SJSA1 (cell line): ENCODE measurements around the gene TFPI2. TPM values are rescaled to one million over a fixed set of nuclear protein-coding genes. Genes with fewer than 3 reads are reported as not detected.

ENCODE experiments used
- DNase-seq, 2 experiments: peaks; one replicate each; pipeline ENCODE4 v3.0.0-alpha.2; 2015 to 2020; ENCODE audit warnings: low spot score in 2 of 2, low read depth in 1 of 2
- H3K27ac ChIP-seq: fragments of 250-450 bp; sonication (Bioruptor Pico); 2 replicates; pipeline ENCODE4 v1.5.1; 2020; ENCODE audit warnings: mild to moderate bottlenecking, moderate library complexity
- H3K27me3 ChIP-seq: fragments of 250-450 bp; sonication (Bioruptor Pico); replicated peaks from 2 replicates; pipeline ENCODE4 v1.5.1; 2020; ENCODE audit warnings: mild to moderate bottlenecking, moderate library complexity
- H3K36me3 ChIP-seq: fragments of 250-450 bp; sonication (Bioruptor Pico); 2 replicates; pipeline ENCODE4 v1.5.1; 2020; ENCODE audit warnings: mild to moderate bottlenecking
- H3K4me1 ChIP-seq: fragments of 250-450 bp; sonication (Bioruptor Pico); replicated peaks from 2 replicates; pipeline ENCODE4 v1.6.1; 2021; ENCODE audit warnings: mild to moderate bottlenecking
- H3K4me3 ChIP-seq: fragments of 250-450 bp; sonication (Bioruptor Pico); 2 replicates; pipeline ENCODE4 v1.5.1; 2020; ENCODE audit warnings: mild to moderate bottlenecking
- H3K9me3 ChIP-seq: fragments of 250-450 bp; sonication (Bioruptor Pico); replicated peaks from 2 replicates; pipeline ENCODE4 v1.5.1; 2020; ENCODE audit warnings: mild to moderate bottlenecking
- total RNA-seq: library from RNA; depleted of rRNA; stranded (reverse); fragments of >200 nt; shearing (Covaris generic); gene quantifications from 2 replicates; pipeline ENCODE4 v1.2.3, GENCODE V29; 2014

TFPI2 gene
- total RNA-seq, 1 experiment from 2014 or later = 13.8 TPM

GRCh38 chr7:93894966-93895640 is 4.5 kb upstream of the TFPI2 start:
- DNase-seq = no peak
- no peak overlapping the region for H3K4me3 ChIP-seq
- peaks cover 8% of the 10 kb centered on the region for H3K4me1 ChIP-seq
- H3K9me3 ChIP-seq = no peaks in the 10 kb centered on the region
- peaks cover 2% of the 10 kb centered on the region; the same call in 1 of the 2 replicates for H3K27me3 ChIP-seq
- H3K36me3 ChIP-seq = no peaks in the 10 kb centered on the region
- no peak overlapping the region for H3K27ac ChIP-seq

- H3K36me3 ChIP-seq = no peaks in the 10 kb centered on the region
- peaks cover 14% of the 10 kb centered on the region for H3K4me1 ChIP-seq
- H3K27ac ChIP-seq = no peak overlapping the region
- no peaks in the 10 kb centered on the region for H3K9me3 ChIP-seq
- H3K27me3 ChIP-seq = peaks cover 5% of the 10 kb centered on the region
- H3K4me3 ChIP-seq = no peak overlapping the region
- no peak for DNase-seq
These were observed 3.9 kb upstream of the TFPI2 start for GRCh38 chr7:93894426-93894825.

- no peak overlapping the region; the same call in 1 of the 2 replicates for H3K27ac ChIP-seq
- H3K9me3 ChIP-seq = no peaks in the 10 kb centered on the region
- H3K36me3 ChIP-seq = no peaks in the 10 kb centered on the region
- H3K4me3 ChIP-seq = peak overlapping the region; percentile 52
- H3K4me1 ChIP-seq = peaks cover 14% of the 10 kb centered on the region
- DNase-seq = peak; percentile 45 to 54
- H3K27me3 ChIP-seq = peaks cover 3% of the 10 kb centered on the region
These were observed 501 bp downstream of the TFPI2 start for GRCh38 chr7:93890041-93890463.

DNA sequence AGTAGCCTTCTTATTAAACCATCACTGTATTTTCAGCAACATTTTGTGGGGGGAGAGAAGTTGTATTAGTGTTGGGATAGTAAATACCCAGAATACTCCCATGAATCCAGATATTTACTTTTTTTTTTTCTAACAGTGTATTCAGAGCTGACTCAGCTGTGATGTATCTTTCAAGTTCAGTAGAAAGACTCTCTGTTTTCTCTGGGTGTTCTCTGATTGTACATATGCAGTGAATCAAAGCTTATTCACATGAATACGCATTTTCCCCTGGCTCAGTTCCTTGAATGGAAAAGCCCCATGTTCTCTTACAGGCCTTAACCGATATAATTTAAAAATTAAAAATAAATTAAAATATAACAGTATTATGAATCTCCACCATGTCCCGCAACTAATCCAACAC is 1.3 kb downstream of the TFPI2 start:
- Histone ChIP-seq H3K9me3 (no peaks in the 10 kb centered on the region), H3K36me3 (no peaks in the 10 kb centered on the region), H3K27ac (no peak overlapping the region), H3K4me1 (peaks cover 14% of the 10 kb centered on the region), H3K4me3 (no peak overlapping the region), H3K27me3 (peaks cover 3% of the 10 kb centered on the region)
- no peak for DNase-seq

GRCh38 chr7:93884541-93884940 is 6.0 kb downstream of the TFPI2 start:
- Histone ChIP-seq H3K4me1 (peaks cover under 1% of the 10 kb centered on the region), H3K27me3 (peaks cover under 1% of the 10 kb centered on the region; the same call in 1 of the 2 replicates), H3K36me3 (no peaks in the 10 kb centered on the region), H3K27ac (no peak overlapping the region), H3K9me3 (no peaks in the 10 kb centered on the region), H3K4me3 (no peak overlapping the region)
- DNase-seq = no peak

DNA sequence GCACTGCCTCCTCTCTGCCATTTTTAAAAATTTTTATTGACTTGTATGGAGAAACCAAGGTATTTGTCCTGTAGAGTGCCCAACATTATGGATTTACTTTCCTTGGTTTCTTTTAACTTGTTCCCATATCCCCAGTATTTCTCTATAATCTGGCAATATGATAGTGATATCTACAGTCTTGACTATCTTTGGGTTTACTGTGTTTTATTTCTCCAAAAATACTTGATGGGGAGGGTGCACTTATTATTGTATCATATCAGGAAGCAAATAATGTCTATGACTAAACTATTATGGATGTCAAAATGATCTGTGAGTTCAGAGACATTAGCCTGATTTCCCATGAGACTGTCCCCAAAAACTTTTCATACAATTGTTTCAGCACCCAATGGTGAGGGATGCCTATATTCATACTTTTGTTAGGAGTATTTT is 6.6 kb downstream of the TFPI2 start:
- H3K36me3 ChIP-seq = no peaks in the 10 kb centered on the region
- H3K4me3 ChIP-seq = no peak overlapping the region
- H3K9me3 ChIP-seq = no peaks in the 10 kb centered on the region
- no peaks in the 10 kb centered on the region for H3K27me3 ChIP-seq
- no peak overlapping the region for H3K27ac ChIP-seq
- no peaks in the 10 kb centered on the region for H3K4me1 ChIP-seq
- DNase-seq = no peak

- Histone ChIP-seq H3K27me3 (no peaks in the 10 kb centered on the region), H3K9me3 (no peaks in the 10 kb centered on the region), H3K36me3 (no peaks in the 10 kb centered on the region), H3K27ac (no peak overlapping the region), H3K4me1 (no peaks in the 10 kb centered on the region), H3K4me3 (no peak overlapping the region)
- DNase-seq = no peak
These were observed 7.3 kb downstream of the TFPI2 start for GRCh38 chr7:93883078-93883916.

DNA sequence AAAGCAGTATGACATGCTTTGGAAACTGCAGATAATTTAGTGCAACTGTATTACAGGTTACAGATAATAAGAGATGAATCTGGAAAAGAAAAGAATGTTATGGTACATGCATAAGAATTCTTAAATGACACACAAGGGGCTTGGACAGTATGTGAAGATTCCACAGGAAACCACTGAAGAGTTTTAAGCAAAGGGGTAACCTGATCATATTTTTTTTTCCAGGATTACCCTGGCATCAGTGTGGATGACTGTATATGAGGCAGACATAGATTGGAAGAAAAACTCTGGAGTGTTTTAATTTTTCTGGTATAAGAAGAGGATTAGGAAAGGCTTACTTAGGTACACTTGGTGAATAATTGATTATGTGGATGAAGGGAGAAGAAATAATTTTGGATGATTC is 8.1 kb downstream of the TFPI2 start:
- no peaks in the 10 kb centered on the region for H3K36me3 ChIP-seq

GRCh38 chr7:93879356-93879755 is 11.2 kb downstream of the TFPI2 start:
- Histone ChIP-seq H3K27me3 (no peaks in the 10 kb centered on the region), H3K4me1 (no peaks in the 10 kb centered on the region), H3K27ac (no peak overlapping the region), H3K9me3 (no peaks in the 10 kb centered on the region), H3K4me3 (no peak overlapping the region), H3K36me3 (no peaks in the 10 kb centered on the region)
- no peak for DNase-seq

More for the DNA sequence above, 8.1 kb downstream of the TFPI2 start:
- H3K27ac ChIP-seq = no peak overlapping the region
- H3K4me3 ChIP-seq = no peak overlapping the region
- no peaks in the 10 kb centered on the region for H3K27me3 ChIP-seq
- H3K9me3 ChIP-seq = no peaks in the 10 kb centered on the region
- DNase-seq = no peak
- no peaks in the 10 kb centered on the region for H3K4me1 ChIP-seq

- Histone ChIP-seq H3K4me1 (no peaks in the 10 kb centered on the region), H3K9me3 (no peaks in the 10 kb centered on the region), H3K27me3 (no peaks in the 10 kb centered on the region), H3K4me3 (no peak overlapping the region), H3K36me3 (no peaks in the 10 kb centered on the region), H3K27ac (no peak overlapping the region)
- no peak for DNase-seq
These were observed 12.8 kb downstream of the TFPI2 start for GRCh38 chr7:93877742-93878141.

DNA sequence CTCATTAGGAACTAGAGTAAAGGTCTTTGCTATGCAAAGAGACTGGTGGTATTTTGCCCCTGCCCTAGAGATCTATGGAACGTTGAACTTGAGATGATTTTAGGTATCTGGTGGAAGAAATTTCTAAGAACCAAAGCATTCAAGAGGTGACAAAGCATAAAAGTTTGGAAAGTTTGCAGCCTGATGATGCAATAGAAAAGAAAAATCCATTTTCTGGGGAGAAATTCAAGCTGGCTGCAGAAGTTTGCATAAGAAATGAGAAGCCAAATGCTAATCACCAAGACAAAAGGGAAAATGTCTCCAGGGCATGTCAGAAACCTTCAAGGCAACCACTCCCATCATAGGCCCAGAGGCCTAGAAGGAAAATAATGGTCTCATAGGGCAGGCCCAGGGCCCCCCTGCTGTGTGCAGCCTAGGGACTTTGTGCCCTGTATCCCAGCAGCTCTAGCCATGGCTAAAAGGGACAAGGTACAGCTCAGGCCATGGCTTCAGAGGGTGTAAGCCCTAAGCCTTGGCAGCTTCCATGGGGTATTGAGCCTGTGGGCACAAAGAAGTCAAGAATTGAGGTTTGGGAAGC is 16.5 kb downstream of the TFPI2 start:
- Histone ChIP-seq H3K27me3 (no peaks in the 10 kb centered on the region), H3K9me3 (no peaks in the 10 kb centered on the region), H3K36me3 (no peaks in the 10 kb centered on the region), H3K27ac (no peak overlapping the region), H3K4me1 (no peaks in the 10 kb centered on the region), H3K4me3 (no peak overlapping the region)
- no peak for DNase-seq

DNA sequence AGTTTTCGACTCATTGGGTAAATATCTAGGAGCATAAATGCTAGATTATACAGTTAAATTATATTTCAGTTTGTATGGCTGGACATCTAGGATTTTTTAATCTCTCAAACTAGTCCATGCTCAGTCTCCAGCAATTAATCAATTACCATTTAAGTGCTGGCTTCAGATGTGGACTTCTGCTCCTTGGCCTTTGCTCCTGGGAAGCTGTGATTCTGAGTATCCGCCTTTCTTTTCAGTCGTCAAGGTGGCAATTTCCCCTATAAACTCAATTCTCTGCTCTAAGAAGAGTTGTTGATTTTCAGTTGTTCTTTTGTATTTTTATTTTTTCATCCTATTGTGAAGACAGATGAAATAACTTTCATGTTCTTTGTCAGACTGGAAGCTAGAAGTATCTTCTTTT is 23.7 kb downstream of the TFPI2 start:
- H3K9me3 ChIP-seq = no peaks in the 10 kb centered on the region
- no peaks in the 10 kb centered on the region for H3K27me3 ChIP-seq
- H3K4me1 ChIP-seq = no peaks in the 10 kb centered on the region
- H3K27ac ChIP-seq = no peak overlapping the region
- no peak overlapping the region for H3K4me3 ChIP-seq
- no peak for DNase-seq
- no peaks in the 10 kb centered on the region for H3K36me3 ChIP-seq

DNA sequence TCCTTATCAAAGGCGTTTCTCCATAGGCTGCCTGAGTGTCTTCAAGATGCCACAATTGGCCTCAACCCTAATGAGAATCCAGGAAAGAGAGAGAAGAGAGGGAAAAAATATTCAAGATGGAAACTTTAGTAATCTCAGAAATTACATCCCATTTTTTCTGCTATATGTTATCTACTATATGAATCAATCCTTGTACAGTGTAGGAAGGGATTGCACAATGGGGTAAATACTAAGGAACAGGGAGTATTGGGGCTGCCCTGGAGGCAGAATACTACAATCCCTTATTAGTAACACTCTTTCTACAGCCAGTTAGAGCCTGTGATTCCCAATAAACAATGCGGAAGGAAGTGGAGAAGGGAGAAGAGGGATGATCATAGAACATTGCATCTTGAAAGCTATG is 27.9 kb downstream of the TFPI2 start:
- H3K27me3 ChIP-seq = no peaks in the 10 kb centered on the region
- H3K9me3 ChIP-seq = no peaks in the 10 kb centered on the region
- no peak overlapping the region for H3K27ac ChIP-seq
- H3K4me1 ChIP-seq = no peaks in the 10 kb centered on the region
- H3K36me3 ChIP-seq = no peaks in the 10 kb centered on the region
- no peak for DNase-seq
- no peak overlapping the region for H3K4me3 ChIP-seq

GRCh38 chr7:93861325-93861949 is 29.1 kb downstream of the TFPI2 start:
- Histone ChIP-seq H3K27me3 (no peaks in the 10 kb centered on the region), H3K27ac (no peak overlapping the region), H3K9me3 (no peaks in the 10 kb centered on the region), H3K36me3 (no peaks in the 10 kb centered on the region), H3K4me1 (no peaks in the 10 kb centered on the region), H3K4me3 (no peak overlapping the region)
- DNase-seq = no peak
